Stomach (tissue), 9 donors: ENCODE measurements around the gene MMP10. TPM values are rescaled to one million over a fixed set of nuclear protein-coding genes. Genes with fewer than 3 reads are reported as not detected.

ENCODE experiments used
- DNase-seq, 2 donors: peaks; one replicate each; pipeline versions ENCODE4 v3.0.0 to v3.0.0-alpha.2; 2013 to 2019
- H3K27ac ChIP-seq, 5 donors: fragments of 200-600 bp in 4 of 5; sonication (generic) in 4 of 5; one replicate each; pipeline ENCODE4 v1.5.1; 2013 to 2019; ENCODE audit warnings: mild to moderate bottlenecking in 1 of 5, moderate library complexity in 1 of 5
- H3K27me3 ChIP-seq, 3 donors: fragments of 200-600 bp; sonication (generic); one replicate each; pipeline ENCODE4 v1.5.1; 2017 to 2019; ENCODE audit warnings: mixed run types in 1 of 3
- H3K36me3 ChIP-seq, 4 donors: fragments of 200-600 bp; sonication (generic); 1 replicate in 3 of 4; 2 replicates in 1 of 4; pipeline ENCODE4 v1.5.1; 2016 to 2019
- H3K4me1 ChIP-seq, 4 donors: fragments of 200-600 bp; sonication (generic); one replicate each; pipeline ENCODE4 v1.5.1; 2016 to 2019
- H3K4me3 ChIP-seq, 4 donors: fragments of 200-600 bp; sonication (generic) in 3 of 4; one replicate each; pipeline ENCODE4 v1.5.1; 2016 to 2019; ENCODE audit warnings: mild to moderate bottlenecking in 1 of 4
- H3K9me3 ChIP-seq, 4 donors: fragments of 200-600 bp; sonication (generic); one replicate each; pipeline ENCODE4 v1.5.1; 2016 to 2019
- EP300 ChIP-seq: sonication (generic); formaldehyde crosslinking; IDR thresholded peaks from one replicate; pipeline ENCODE4 v1.6.1; 2017; ENCODE audit warnings: antibody characterized with exemption
- POLR2A ChIP-seq, 4 donors: fragments of 450-650 bp; IDR thresholded peaks; one replicate each; pipeline ENCODE4 v1.6.1; 2016; ENCODE audit warnings: antibody characterized with exemption in 4 of 4, control low read depth in 2 of 4, mild to moderate bottlenecking in 1 of 4, moderate library complexity in 1 of 4
- POLR2AphosphoS5 ChIP-seq, 3 donors: sonication (generic); formaldehyde crosslinking; IDR thresholded peaks; one replicate each; pipeline ENCODE4 v1.6.1; 2016; ENCODE audit warnings: antibody characterized with exemption in 3 of 3
- WGBS, 5 donors: extraction: QIAGEN DNeasy Blood & Tissue Kit in 3 of 5; methylation state at CpG; one replicate each; pipeline versions ENCODE4 v1.1.5 to v1.1.7; 2013 to 2018; 5-methylcytosine and 5-hydroxymethylcytosine counted together
- intact Hi-C: fragments of 100-400 bp; cut with DNase I; formaldehyde crosslinking; loops from one replicate; pipeline ENCODE4 v1.15.1; 2023; ENCODE audit warnings: low total_unique reads
- polyA plus RNA-seq, 3 donors: library from polyadenylated mRNA; stranded (reverse); fragments of 200-250 nt; gene quantifications; one replicate each; pipeline ENCODE4 v1.2.3, GENCODE V29; 2013
- total RNA-seq, 5 donors: library from RNA; depleted of rRNA; stranded (reverse); fragments of >200 nt; gene quantifications; one replicate each; pipeline versions ENCODE4 v1.1.0 to v1.2.3, GENCODE V29; 2014 to 2016
- TF ChIP-seq, protein P1 (sequence below), 7 experiments: fragments of 450-650 bp in 4 of 7; fragments of 200-600 bp in 3 of 7; sonication (generic) in 3 of 7; IDR thresholded peaks; one replicate each; pipeline ENCODE4 v1.5.1; 2016 to 2019; ENCODE audit warnings: antibody characterized with exemption in 7 of 7, control low read depth in 2 of 7, mild to moderate bottlenecking in 1 of 7
- donor health status: healthy with polysubstance abuse.
- donor health status: Bipolar disorder and iron deficiency.
- donor health status: healthy.

The MMP10 gene
- total and polyA plus RNA-seq, 8 donors = 0.10 to 8.8 (median 0.92) TPM; not detected in 3

DNA sequence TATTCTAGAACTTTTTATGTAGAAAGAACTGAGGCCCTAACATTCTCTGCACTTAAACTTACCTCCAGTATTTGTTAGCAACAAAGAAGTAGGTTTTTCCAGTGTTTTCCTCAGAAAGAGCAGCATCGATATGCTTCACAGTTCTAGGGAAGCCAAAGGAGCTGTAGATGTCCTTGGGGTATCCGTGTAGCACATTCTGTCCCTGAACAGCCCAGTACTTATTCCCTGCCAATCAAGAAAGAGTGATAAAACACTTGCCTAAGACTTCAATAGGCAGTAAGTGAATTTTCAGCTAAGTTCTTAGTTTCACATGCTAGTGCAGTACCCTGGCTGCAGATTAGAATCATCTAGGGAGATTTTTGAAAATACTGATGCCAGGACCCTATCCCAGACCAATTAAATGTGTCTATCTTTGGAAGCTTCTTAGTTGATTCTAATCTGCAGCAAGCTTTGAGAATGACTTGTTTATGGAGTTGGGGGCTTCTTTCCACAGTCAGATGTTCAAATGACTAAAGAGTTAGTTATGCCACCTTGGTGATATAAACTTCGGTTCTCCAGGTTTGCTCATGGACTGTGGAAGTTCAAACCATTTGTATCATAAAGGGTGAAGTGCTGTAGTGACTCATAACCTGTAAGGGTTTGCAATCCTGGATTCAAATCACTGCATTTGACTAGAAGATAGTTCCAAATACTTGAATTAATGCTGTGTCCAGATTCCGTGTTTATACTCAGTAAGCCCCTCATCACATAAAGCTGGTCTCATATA lies 11.0 kb upstream of the MMP10 start:
- Histone ChIP-seq H3K4me3 (peak overlapping the region; percentile 14 to 36 (median 30)), H3K9me3 (no peaks in the 10 kb centered on the region), H3K36me3 (no peaks in the 10 kb centered on the region), H3K27ac (peak overlapping the region in 3 of 5 donors; percentile 57 to 68 (median 60)), H3K4me1 (peaks cover 9 to 26% (median 12%) of the 10 kb centered on the region in 4 donors), H3K27me3 (no peaks in the 10 kb centered on the region)
- intact Hi-C loops = no loop called here
- TF ChIP-seq POLR2AphosphoS5 (IDR thresholded peaks at IDR 0.05) (no peak), EP300 (no peak), POLR2A (IDR thresholded peaks at IDR 0.05) (no peak)
- TF ChIP-seq, protein P1, sequence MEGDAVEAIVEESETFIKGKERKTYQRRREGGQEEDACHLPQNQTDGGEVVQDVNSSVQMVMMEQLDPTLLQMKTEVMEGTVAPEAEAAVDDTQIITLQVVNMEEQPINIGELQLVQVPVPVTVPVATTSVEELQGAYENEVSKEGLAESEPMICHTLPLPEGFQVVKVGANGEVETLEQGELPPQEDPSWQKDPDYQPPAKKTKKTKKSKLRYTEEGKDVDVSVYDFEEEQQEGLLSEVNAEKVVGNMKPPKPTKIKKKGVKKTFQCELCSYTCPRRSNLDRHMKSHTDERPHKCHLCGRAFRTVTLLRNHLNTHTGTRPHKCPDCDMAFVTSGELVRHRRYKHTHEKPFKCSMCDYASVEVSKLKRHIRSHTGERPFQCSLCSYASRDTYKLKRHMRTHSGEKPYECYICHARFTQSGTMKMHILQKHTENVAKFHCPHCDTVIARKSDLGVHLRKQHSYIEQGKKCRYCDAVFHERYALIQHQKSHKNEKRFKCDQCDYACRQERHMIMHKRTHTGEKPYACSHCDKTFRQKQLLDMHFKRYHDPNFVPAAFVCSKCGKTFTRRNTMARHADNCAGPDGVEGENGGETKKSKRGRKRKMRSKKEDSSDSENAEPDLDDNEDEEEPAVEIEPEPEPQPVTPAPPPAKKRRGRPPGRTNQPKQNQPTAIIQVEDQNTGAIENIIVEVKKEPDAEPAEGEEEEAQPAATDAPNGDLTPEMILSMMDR (IDR thresholded peaks at IDR 0.05) = no peak
- WGBS, 5 donors = 47 to 72% (median 52%) methylated on average over 4 of the region's 4 CpGs
- no peak for DNase-seq

DNA sequence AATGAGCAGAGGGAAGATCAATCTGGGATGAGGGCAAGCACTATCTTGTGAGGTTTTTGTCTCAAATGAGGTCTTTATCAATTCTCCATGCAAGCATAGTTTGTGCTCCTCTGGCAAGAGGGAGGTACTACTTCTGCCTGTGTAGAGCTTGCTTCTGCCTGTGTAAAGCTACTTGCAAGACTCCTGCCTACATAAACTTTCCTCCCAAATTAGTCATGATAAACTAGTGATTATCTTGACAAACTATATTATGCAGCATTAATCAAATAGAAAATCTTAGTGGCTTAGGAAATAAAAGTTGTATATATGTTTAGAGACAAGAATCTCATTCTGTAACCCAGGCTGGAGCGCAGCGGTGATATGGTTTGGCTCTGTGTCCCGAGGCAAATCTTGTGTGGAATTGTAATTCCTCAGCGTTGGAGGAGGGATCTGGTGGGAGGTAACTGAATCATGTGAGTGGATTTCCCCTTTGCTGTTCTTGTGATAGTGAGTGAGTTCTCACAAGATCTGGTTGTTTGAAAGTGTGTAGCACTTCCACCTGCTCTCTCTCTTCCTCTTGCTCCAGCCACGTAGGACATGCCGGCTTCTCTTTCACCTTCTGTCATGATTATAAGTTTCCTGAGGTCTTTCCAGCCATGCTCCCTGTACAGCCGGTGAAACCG lies 8.0 kb upstream of the MMP10 start:
- intact Hi-C loops = no loop called here
- no peaks in the 10 kb centered on the region for H3K9me3 ChIP-seq
- WGBS, 5 donors = 48 to 68% (median 52%) methylated on average over 8 of the region's 8 CpGs
- H3K4me1 ChIP-seq = peaks cover 0 to 13% (median 6%) of the 10 kb centered on the region in 4 donors
- no peaks in the 10 kb centered on the region for H3K36me3 ChIP-seq
- TF ChIP-seq EP300 = no peak
- no peak for TF ChIP-seq POLR2AphosphoS5 (IDR thresholded peaks at IDR 0.05)
- no peak for TF ChIP-seq POLR2A (IDR thresholded peaks at IDR 0.05)
- TF ChIP-seq, protein P1 (IDR thresholded peaks at IDR 0.05) = no peak
- H3K27me3 ChIP-seq = no peaks in the 10 kb centered on the region
- H3K4me3 ChIP-seq = no peak overlapping the region
- no peak for DNase-seq
- H3K27ac ChIP-seq = no peak overlapping the region

DNA sequence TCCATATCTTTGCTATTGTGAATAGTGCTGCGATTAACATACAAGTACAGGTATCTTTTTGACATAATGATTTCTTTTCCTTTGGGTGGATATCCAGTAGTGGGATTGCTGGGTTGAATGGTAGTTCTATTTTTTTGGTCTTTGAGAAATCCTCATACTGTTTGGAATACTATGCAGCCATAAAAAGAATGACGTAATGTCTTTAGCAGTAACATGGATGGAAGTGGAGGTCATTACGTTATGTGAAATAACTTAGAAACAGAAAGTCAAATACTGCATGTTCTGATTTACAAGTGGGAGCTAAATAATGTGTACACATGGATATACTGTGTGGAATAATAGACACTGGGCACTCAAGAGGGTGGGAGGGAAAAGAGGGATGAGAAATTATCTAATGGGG lies 4.0 kb upstream of the MMP10 start:
- TF ChIP-seq EP300 = no peak
- no peak for TF ChIP-seq POLR2AphosphoS5 (IDR thresholded peaks at IDR 0.05)
- TF ChIP-seq, protein P1 (IDR thresholded peaks at IDR 0.05) = no peak
- TF ChIP-seq POLR2A (IDR thresholded peaks at IDR 0.05) = no peak
- Histone ChIP-seq H3K36me3 (no peaks in the 10 kb centered on the region), H3K4me3 (no peak overlapping the region), H3K27me3 (no peaks in the 10 kb centered on the region), H3K27ac (no peak overlapping the region), H3K4me1 (peaks cover 0 to 14% (median 5%) of the 10 kb centered on the region in 4 donors), H3K9me3 (no peaks in the 10 kb centered on the region)
- no peak for DNase-seq
- 67 to 76% (median 71%) methylated on average over 3 of the region's 3 CpGs for WGBS, 5 donors
- intact Hi-C loops = no loop called here

DNA sequence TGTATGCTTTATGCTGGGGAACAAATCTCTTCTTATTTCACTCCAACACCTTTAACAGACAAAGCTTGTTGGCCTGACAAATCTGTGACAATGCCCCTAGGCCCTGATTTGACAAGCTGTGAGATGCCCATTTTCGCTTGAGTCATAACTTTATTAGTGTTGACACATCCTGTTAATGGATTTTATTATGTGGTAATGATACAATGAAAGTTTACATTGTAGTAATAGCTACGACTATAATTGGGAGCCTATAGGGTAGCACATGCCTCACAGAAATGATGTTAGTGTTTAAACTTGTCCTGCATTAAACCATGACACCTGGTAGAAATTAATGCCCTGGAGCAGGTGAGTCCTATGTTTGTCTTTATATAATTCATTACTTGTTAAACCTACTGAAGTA lies 3.3 kb upstream of the MMP10 start:
- TF ChIP-seq, protein P1 (IDR thresholded peaks at IDR 0.05) = no peak
- TF ChIP-seq POLR2A (IDR thresholded peaks at IDR 0.05) (no peak), EP300 (no peak), POLR2AphosphoS5 (IDR thresholded peaks at IDR 0.05) (no peak)
- H3K9me3 ChIP-seq = no peaks in the 10 kb centered on the region
- 33 to 59% (median 43%) methylated on average over 2 of the region's 2 CpGs for WGBS, 5 donors
- no peaks in the 10 kb centered on the region for H3K27me3 ChIP-seq
- H3K36me3 ChIP-seq = no peaks in the 10 kb centered on the region
- intact Hi-C loops = no loop called here
- H3K27ac ChIP-seq = no peak overlapping the region
- no peak for DNase-seq
- H3K4me1 ChIP-seq = peaks cover 0 to 12% (median 5%) of the 10 kb centered on the region in 4 donors
- no peak overlapping the region for H3K4me3 ChIP-seq
